GM19395 (cell line): ENCODE results near the gene LRRC45.

ENCODE experiments used
- ATAC-seq: cut with Tn5 transposase; IDR thresholded peaks from one replicate; pipeline ENCODE4 v1.9.1; 2021; ENCODE audit warnings: mild to moderate bottlenecking, moderate library complexity; ENCODE audit not compliant: unreplicated experiment

LRRC45 gene

GRCh38 chr17:82080048-82080788, 57.1 kb downstream of the LRRC45 start:
- no peak for ATAC-seq
